Suprapubic skin (tissue), 3 donors: Measurements from ENCODE around the gene DRAM1.

Experiments
- CTCF ChIP-seq, 2 donors: fragments of 200-600 bp in 1 of 2; fragments of 450-650 bp in 1 of 2; sonication (generic) in 1 of 2; IDR thresholded peaks; one replicate each; pipeline ENCODE4 v1.5.1; 2016 to 2019; ENCODE audit warnings: antibody characterized with exemption in 2 of 2, mild to moderate bottlenecking in 1 of 2, moderate library complexity in 1 of 2
- EP300 ChIP-seq: sonication (generic); formaldehyde crosslinking; IDR thresholded peaks from one replicate; pipeline ENCODE4 v1.6.1; 2017; ENCODE audit warnings: antibody characterized with exemption

GRCh38 chr12:101838628-101839323 is 38.6 kb upstream of the DRAM1 start:
- TF ChIP-seq CTCF (IDR thresholded peaks at IDR 0.05) (no peak), EP300 (no peak)
